Transverse colon (tissue), 4 donors: ENCODE results near the gene RAP1GAP2. TPM values are rescaled to one million over a fixed set of nuclear protein-coding genes. Genes with fewer than 3 reads are reported as not detected.

Source experiments
- DNase-seq: peaks from one replicate; pipeline ENCODE4 v3.0.0-alpha.2; 2019
- H3K27ac ChIP-seq, 4 donors: fragments of 200-600 bp; sonication (generic); 2 replicates each; pipeline ENCODE4 v1.5.1; 2016 to 2018; ENCODE audit warnings: inconsistent platforms in 4 of 4
- H3K27me3 ChIP-seq: fragments of 200-600 bp; sonication (generic); 2 replicates; pipeline ENCODE4 v1.5.1; 2017; ENCODE audit warnings: inconsistent platforms
- H3K36me3 ChIP-seq, 4 donors: fragments of 200-600 bp; sonication (generic); 2 replicates each; pipeline ENCODE4 v1.5.1; 2017 to 2019; ENCODE audit warnings: inconsistent platforms in 4 of 4
- H3K4me1 ChIP-seq, 4 donors: fragments of 200-600 bp; sonication (generic); 2 replicates each; pipeline ENCODE4 v1.5.1; 2017 to 2020; ENCODE audit warnings: inconsistent platforms in 4 of 4
- H3K4me3 ChIP-seq, 4 donors: fragments of 200-600 bp; sonication (generic); 1 replicate in 1 of 4; 2 replicates in 3 of 4; pipeline versions ENCODE4 v1.5.1 to v1.6.1; 2017 to 2019; ENCODE audit warnings: inconsistent platforms in 4 of 4
- H3K9me3 ChIP-seq, 2 donors: fragments of 200-600 bp; sonication (generic); 2 replicates each; pipeline ENCODE4 v1.5.1; 2017 to 2019; ENCODE audit warnings: inconsistent platforms in 2 of 2
- EP300 ChIP-seq: sonication (generic); formaldehyde crosslinking; IDR thresholded peaks from one replicate; pipeline ENCODE4 v1.6.1; 2017; ENCODE audit warnings: antibody characterized with exemption, low read depth
- POLR2A ChIP-seq: fragments of 450-650 bp; IDR thresholded peaks from one replicate; pipeline ENCODE4 v1.6.1; 2016; ENCODE audit warnings: antibody characterized with exemption, mild to moderate bottlenecking, moderate library complexity
- POLR2AphosphoS5 ChIP-seq, 3 donors: sonication (generic); formaldehyde crosslinking; IDR thresholded peaks; one replicate each; pipeline ENCODE4 v1.6.1; 2016; ENCODE audit warnings: antibody characterized with exemption in 3 of 3
- WGBS, 2 donors: methylation state at CpG; one replicate each; pipeline ENCODE4 v1.1.5; 2018; ENCODE audit warnings: low coverage in 1 of 2; 5-methylcytosine and 5-hydroxymethylcytosine counted together
- in situ Hi-C, 4 donors: fragments of 200-750 bp; cut with MboI; loops; one replicate each; pipeline versions ENCODE4 v1.15.0 to v1.15.1; 2017; ENCODE audit warnings: low sequenced_read_pairs in 3 of 4, low pct_ligation_motif_present in 1 of 4, low pct_unique_long_range_greater_than_20kb in 1 of 4
- intact Hi-C: fragments of 100-400 bp; cut with DNase I; formaldehyde crosslinking; loops from one replicate; pipeline ENCODE4 v1.15.1; 2023; ENCODE audit warnings: low total_unique reads
- total RNA-seq, 4 donors: library from RNA; depleted of rRNA; stranded (reverse); fragments of >200 nt; gene quantifications; one replicate each; pipeline ENCODE4 v1.1.0, GENCODE V29; 2016
- TF ChIP-seq, protein P1 (sequence below), 5 experiments: fragments of 200-600 bp in 3 of 5; fragments of 450-650 bp in 2 of 5; sonication (generic) in 3 of 5; IDR thresholded peaks; 1 replicate in 2 of 5; 2 replicates in 3 of 5; pipeline ENCODE4 v1.5.1; 2016 to 2017; ENCODE audit warnings: antibody characterized with exemption in 5 of 5, inconsistent platforms in 3 of 5, mild to moderate bottlenecking in 2 of 5, moderate library complexity in 1 of 5

The RAP1GAP2 gene
- total RNA-seq, 4 donors from 2014 or later = 23.0 to 39.6 (median 33.9) TPM

DNA sequence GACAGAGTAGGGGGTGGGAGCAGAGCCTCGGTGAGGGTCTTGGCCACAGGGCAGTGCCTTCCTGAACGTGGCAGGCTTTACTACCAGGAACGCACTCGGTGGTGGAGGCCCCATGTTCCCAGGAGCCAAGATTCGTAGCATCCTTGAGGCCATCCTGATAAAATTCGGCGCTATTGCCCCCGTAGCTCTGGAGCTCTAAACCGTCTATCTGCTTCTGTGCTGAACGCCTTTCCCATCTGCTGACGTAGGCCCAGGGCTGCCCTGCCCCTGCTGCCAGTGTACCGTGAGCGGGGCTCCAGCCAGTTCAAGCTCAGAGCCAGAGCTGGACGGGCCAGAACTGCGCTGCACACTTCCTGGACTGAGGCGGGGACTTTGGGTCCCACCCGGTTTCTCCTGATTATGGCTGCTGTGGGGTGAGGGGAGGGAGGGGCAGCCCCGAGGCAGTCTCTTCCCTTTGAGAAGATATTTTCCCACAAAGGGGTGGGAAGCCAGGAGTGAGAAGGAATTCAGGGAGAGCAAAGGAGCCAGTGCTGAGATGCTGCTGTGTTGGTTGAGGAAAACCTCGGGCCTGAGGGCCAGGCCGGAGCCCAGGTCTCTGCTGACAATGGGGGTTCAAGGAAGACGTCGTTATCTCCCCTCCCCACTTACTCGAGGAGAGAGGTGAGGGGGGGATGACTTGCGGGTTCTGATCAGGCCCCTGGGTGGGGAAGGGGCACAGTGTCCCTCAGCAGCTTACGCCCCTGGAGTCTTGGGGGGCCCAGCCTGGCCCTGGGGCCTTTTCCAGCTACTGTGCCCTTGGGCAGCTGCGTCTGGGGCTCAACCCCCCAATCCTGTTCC lies 237.7 kb downstream of the RAP1GAP2 start:
- DNase-seq = no peak
- TF ChIP-seq POLR2A = no peak
- no peak for TF ChIP-seq POLR2AphosphoS5 (IDR thresholded peaks at IDR 0.05)
- TF ChIP-seq EP300 = no peak
- TF ChIP-seq, protein P1, sequence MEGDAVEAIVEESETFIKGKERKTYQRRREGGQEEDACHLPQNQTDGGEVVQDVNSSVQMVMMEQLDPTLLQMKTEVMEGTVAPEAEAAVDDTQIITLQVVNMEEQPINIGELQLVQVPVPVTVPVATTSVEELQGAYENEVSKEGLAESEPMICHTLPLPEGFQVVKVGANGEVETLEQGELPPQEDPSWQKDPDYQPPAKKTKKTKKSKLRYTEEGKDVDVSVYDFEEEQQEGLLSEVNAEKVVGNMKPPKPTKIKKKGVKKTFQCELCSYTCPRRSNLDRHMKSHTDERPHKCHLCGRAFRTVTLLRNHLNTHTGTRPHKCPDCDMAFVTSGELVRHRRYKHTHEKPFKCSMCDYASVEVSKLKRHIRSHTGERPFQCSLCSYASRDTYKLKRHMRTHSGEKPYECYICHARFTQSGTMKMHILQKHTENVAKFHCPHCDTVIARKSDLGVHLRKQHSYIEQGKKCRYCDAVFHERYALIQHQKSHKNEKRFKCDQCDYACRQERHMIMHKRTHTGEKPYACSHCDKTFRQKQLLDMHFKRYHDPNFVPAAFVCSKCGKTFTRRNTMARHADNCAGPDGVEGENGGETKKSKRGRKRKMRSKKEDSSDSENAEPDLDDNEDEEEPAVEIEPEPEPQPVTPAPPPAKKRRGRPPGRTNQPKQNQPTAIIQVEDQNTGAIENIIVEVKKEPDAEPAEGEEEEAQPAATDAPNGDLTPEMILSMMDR (IDR thresholded peaks at IDR 0.05) = no peak
- H3K36me3 ChIP-seq = peaks cover 0 to 9% (median 0%) of the 10 kb centered on the region in 4 donors
- intact Hi-C loops = no loop called here
- H3K27me3 ChIP-seq = no peaks in the 10 kb centered on the region
- no peak overlapping the region for H3K27ac ChIP-seq
- in situ Hi-C loops = loop anchor here in 3 of 4 donors (25.0 kb wide), 1 partner anchor 603 kb away; the partner anchor contains the start of genes CTNS (in 3 of the 3) and SHPK (in 3 of the 3)
- H3K4me1 ChIP-seq = no peaks in the 10 kb centered on the region
- H3K9me3 ChIP-seq = no peaks in the 10 kb centered on the region
- 81% methylated on average over 20 of the region's 26 CpGs; no CpG with 5 or more reads in 1 of the 2 donors for WGBS, 2 donors
- H3K4me3 ChIP-seq = no peak overlapping the region

DNA sequence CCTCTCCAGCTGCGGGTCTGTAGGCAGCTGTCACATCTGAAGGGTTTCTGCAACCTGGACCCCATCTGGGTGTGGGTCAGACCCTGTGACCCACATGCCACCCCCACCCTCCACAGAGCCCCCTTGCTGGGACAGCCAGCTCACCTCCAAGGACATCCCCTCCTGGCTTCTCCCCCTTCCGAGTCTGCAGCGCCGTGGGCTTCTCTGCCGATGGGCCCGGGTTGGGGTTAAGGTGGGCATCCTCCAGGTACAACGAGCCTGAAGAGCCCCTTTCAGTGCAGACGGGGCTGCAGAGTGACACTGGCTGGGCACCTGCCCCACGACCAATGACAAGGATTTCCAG lies 238.3 kb downstream of the RAP1GAP2 start:
- intact Hi-C loops = no loop called here
- no peaks in the 10 kb centered on the region for H3K4me1 ChIP-seq
- no peak for DNase-seq
- 79% methylated on average over 9 of the region's 9 CpGs; no CpG with 5 or more reads in 1 of the 2 donors for WGBS, 2 donors
- H3K4me3 ChIP-seq = no peak overlapping the region
- peaks cover 2% of the 10 kb centered on the region for H3K27me3 ChIP-seq
- in situ Hi-C loops = loop anchor here in 3 of 4 donors (25.0 kb wide), 1 partner anchor 603 kb away; the partner anchor contains the start of genes CTNS (in 3 of the 3) and SHPK (in 3 of the 3)
- H3K9me3 ChIP-seq = no peaks in the 10 kb centered on the region
- peaks cover 0 to 9% (median 0%) of the 10 kb centered on the region in 4 donors for H3K36me3 ChIP-seq
- TF ChIP-seq EP300 (no peak), POLR2A (no peak), POLR2AphosphoS5 (IDR thresholded peaks at IDR 0.05) (no peak)
- TF ChIP-seq, protein P1 (IDR thresholded peaks at IDR 0.05) = no peak
- H3K27ac ChIP-seq = no peak overlapping the region

DNA sequence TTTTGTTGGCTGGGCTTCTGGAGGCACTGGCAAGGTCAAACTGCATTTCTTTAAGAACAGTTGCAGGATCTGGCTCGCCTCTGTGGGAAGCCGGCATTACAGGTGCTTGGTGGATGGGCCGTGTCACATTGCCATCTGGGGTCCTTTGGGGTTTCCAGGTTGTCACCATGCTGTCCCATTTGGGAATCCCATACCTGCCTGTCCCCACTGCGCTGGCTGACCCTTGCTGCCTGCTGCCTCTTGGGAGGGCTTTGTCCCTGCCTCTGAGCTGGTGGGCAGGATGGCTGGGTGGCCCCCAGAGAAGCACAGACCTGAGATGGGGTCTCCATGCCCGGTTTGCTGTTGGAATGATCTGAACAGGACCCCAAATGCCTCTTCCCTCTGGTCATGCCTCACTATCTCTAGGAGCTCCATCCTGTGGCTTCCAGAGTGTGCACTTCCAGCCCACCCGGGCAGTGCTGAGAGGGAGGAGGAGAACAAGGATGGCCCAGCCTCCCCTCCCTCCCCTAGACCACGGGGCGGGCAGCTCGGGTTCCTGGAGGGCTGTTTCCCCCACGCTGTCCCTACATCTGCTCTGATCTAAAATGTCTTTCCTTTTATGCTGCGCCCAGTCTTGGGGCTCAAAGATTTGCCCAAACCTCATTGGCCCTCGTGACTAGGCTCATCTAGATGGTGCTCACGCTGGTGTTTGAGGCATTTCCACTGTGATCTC lies 239.2 kb downstream of the RAP1GAP2 start:
- H3K27ac ChIP-seq = no peak overlapping the region
- 79 to 100% methylated on average over 2 to 13 of the region's 13 CpGs for WGBS, 2 donors
- TF ChIP-seq, protein P1 (IDR thresholded peaks at IDR 0.05) = no peak
- TF ChIP-seq POLR2A (no peak), EP300 (no peak), POLR2AphosphoS5 (IDR thresholded peaks at IDR 0.05) (no peak)
- no peaks in the 10 kb centered on the region for H3K4me1 ChIP-seq
- no peaks in the 10 kb centered on the region for H3K9me3 ChIP-seq
- peaks cover 0 to 6% (median 0%) of the 10 kb centered on the region in 4 donors for H3K36me3 ChIP-seq
- DNase-seq = no peak
- H3K4me3 ChIP-seq = no peak overlapping the region
- H3K27me3 ChIP-seq = peaks cover 2% of the 10 kb centered on the region
- intact Hi-C loops = no loop called here
- in situ Hi-C loops = loop anchor here in 3 of 4 donors (25.0 kb wide), 1 partner anchor 602 kb away; the partner anchor contains the start of genes CTNS (in 3 of the 3) and SHPK (in 3 of the 3)

DNA sequence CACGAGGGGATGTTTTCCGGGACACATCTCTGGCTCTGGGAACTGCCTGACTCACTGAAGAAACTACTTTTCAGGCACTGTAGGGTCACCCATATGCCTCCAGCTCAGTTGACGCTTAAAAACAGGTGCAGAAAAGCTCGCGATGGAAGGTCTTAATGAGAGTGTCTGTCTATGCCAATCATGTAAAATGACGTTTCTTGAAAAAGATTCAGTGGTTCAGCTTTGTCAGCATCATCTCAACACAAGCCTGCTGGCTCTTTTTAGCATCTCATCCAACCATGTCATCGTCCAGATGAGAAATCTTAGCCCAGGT lies 239.7 kb downstream of the RAP1GAP2 start:
- H3K27ac ChIP-seq = no peak overlapping the region
- peaks cover 2% of the 10 kb centered on the region for H3K27me3 ChIP-seq
- H3K4me1 ChIP-seq = no peaks in the 10 kb centered on the region
- intact Hi-C loops (no loop called here), in situ Hi-C loops (loop anchor here in 3 of 4 donors (25.0 kb wide), 1 partner anchor 601 kb away; the partner anchor contains the start of genes CTNS (in 3 of the 3) and SHPK (in 3 of the 3))
- H3K36me3 ChIP-seq = peaks cover 0 to 1% (median 0%) of the 10 kb centered on the region in 4 donors
- no peaks in the 10 kb centered on the region for H3K9me3 ChIP-seq
- no peak overlapping the region for H3K4me3 ChIP-seq
- no peak for DNase-seq
- no peak for TF ChIP-seq EP300
- no peak for TF ChIP-seq POLR2AphosphoS5 (IDR thresholded peaks at IDR 0.05)
- TF ChIP-seq, protein P1 (IDR thresholded peaks at IDR 0.05) = no peak
- TF ChIP-seq POLR2A = no peak
- 85 to 95% methylated on average over 2 to 7 of the region's 7 CpGs for WGBS, 2 donors
